Gastrocnemius medialis (tissue), 4 donors: ENCODE results near the gene TUBB3.

Experiments used
- CTCF ChIP-seq, 5 experiments: fragments of 450-650 bp in 3 of 5; fragments of 200-600 bp in 2 of 5; sonication (generic) in 2 of 5; IDR thresholded peaks in 4 of 5; conservative IDR thresholded peaks in 1 of 5; 1 replicate in 4 of 5; 2 replicates in 1 of 5; pipeline ENCODE4 v1.5.1; 2016 to 2019; ENCODE audit warnings: antibody characterized with exemption in 5 of 5, mild to moderate bottlenecking in 3 of 5, moderate library complexity in 3 of 5
- POLR2A ChIP-seq, 2 donors: fragments of 450-650 bp; IDR thresholded peaks; one replicate each; pipeline ENCODE4 v1.6.1; 2017; ENCODE audit warnings: antibody characterized with exemption in 2 of 2, mild to moderate bottlenecking in 2 of 2, moderate library complexity in 2 of 2

GRCh38 chr16:89961920-89962319 is 38.8 kb downstream of the TUBB3 start:
- TF ChIP-seq CTCF (IDR thresholded peaks at IDR 0.05 in 4 of 5, conservative IDR thresholded peaks at IDR 0.05 in 1 of 5): no peak
- no peak for TF ChIP-seq POLR2A (IDR thresholded peaks at IDR 0.05)
